SU-DHL-6 (cell line): ENCODE measurements around the gene TMEM163.

Source experiments
- H2AFZ ChIP-seq: fragments of 200-600 bp; sonication (generic); 2 replicates; pipeline ENCODE4 v1.6.1; 2014; ENCODE audit warnings: low read depth, mild to moderate bottlenecking, moderate library complexity, mixed read lengths, antibody characterized with exemption, low read length; ENCODE audit not compliant: severe bottlenecking
- H3F3A ChIP-seq: fragments of 200-600 bp; shearing (Covaris generic); 2 replicates; pipeline ENCODE4 v1.6.0; 2016; ENCODE audit warnings: antibody characterized with exemption, mild to moderate bottlenecking; ENCODE audit not compliant: insufficient read depth
- H3K27ac ChIP-seq: fragments of 200-600 bp; sonication (generic); 2 replicates; pipeline ENCODE4 v1.5.1; 2016; ENCODE audit warnings: low read depth, mild to moderate bottlenecking, low read length, moderate library complexity, mixed read lengths
- H3K27me3 ChIP-seq: fragments of 200-600 bp; sonication (generic), shearing (Covaris generic); 2 replicates; pipeline ENCODE4 v1.6.0; 2014; ENCODE audit warnings: mild to moderate bottlenecking, low read length
- H3K36me3 ChIP-seq: fragments of 200-600 bp; sonication (generic); 2 replicates; pipeline ENCODE4 v1.6.1; 2014; ENCODE audit warnings: mild to moderate bottlenecking, low read length, mixed read lengths
- H3K4me2 ChIP-seq: fragments of 300-600, 200-600 bp; shearing (Covaris generic), sonication (generic); 2 replicates; pipeline ENCODE4 v1.6.0; 2014; ENCODE audit warnings: low read length, low read depth, mild to moderate bottlenecking; ENCODE audit not compliant: poor library complexity, severe bottlenecking
- H3K4me3 ChIP-seq: fragments of 200-600 bp; sonication (generic); 2 replicates; pipeline ENCODE4 v1.5.1; 2014; ENCODE audit warnings: antibody characterized with exemption, low read length, mild to moderate bottlenecking, mixed read lengths; ENCODE audit not compliant: insufficient read depth, poor library complexity, severe bottlenecking
- H3K79me2 ChIP-seq: fragments of 200-600 bp; sonication (generic); 2 replicates; pipeline ENCODE4 v1.6.1; 2014; ENCODE audit warnings: mild to moderate bottlenecking, low read length, moderate library complexity; ENCODE audit not compliant: insufficient read depth
- H3K9ac ChIP-seq: fragments of 200-600 bp; sonication (generic); 2 replicates; pipeline ENCODE4 v1.7.0; 2014; ENCODE audit warnings: mild to moderate bottlenecking, low read length
- H3K9me2 ChIP-seq: fragments of 200-600 bp; sonication (generic); replicated peaks from 2 replicates; pipeline ENCODE4 v1.6.1; 2014; ENCODE audit warnings: low read length; ENCODE audit not compliant: insufficient read depth
- H3K9me3 ChIP-seq: fragments of 200-600 bp; sonication (generic); 2 replicates; pipeline ENCODE4 v1.6.1; 2014; ENCODE audit warnings: low read length, mixed read lengths; ENCODE audit not compliant: insufficient read depth
- H4K20me1 ChIP-seq: fragments of 200-600 bp; sonication (generic); 2 replicates; pipeline ENCODE4 v1.6.1; 2014; ENCODE audit warnings: low read depth, mild to moderate bottlenecking, antibody characterized with exemption, low read length, moderate library complexity, mixed read lengths
- EZH2phosphoT487 ChIP-seq: fragments of 200-600 bp; sonication (generic), shearing (Covaris generic); conservative IDR thresholded peaks from 2 replicates; pipeline ENCODE4 v1.6.1; 2018; ENCODE audit warnings: mild to moderate bottlenecking, antibody characterized with exemption, low read length, moderate library complexity, mixed read lengths
- TF ChIP-seq, protein P1 (sequence below): fragments of 200-600 bp; sonication (generic); IDR thresholded peaks from one replicate; pipeline ENCODE4 v1.5.1; 2017; ENCODE audit warnings: antibody characterized with exemption, mild to moderate bottlenecking, low read length, moderate library complexity; ENCODE audit not compliant: insufficient read depth, poor library complexity, severe bottlenecking

Gene TMEM163

DNA sequence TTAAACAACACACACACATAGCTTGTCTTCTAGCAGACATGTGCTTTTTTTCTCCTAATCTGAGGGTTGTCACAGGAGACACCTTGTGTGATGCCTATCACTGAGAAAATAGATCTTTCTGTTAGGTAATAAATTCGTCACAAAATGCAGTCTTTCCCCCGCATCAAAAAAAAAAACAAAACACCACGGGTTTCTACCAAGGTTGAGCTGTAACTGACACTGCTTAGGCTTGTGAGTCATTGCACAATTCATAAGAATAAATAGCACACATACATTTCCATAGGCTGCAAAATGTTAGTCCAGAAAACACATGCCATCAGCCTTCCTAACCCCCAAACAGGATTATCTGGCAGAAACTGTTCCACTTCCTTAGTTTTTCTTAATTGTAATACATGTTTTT, 6.5 kb downstream of the TMEM163 start:
- no peaks in the 10 kb centered on the region for H3K27me3 ChIP-seq
- H3K9me3 ChIP-seq: no peaks in the 10 kb centered on the region
- no peak overlapping the region for H3K27ac ChIP-seq
- TF ChIP-seq EZH2phosphoT487: no peak
- H3K4me3 ChIP-seq: no peak overlapping the region
- H4K20me1 ChIP-seq: no peaks in the 10 kb centered on the region
- H3K4me2 ChIP-seq: no peak overlapping the region
- 0 out of 2 replicates have a peak, but pooled peaks cover 3% of the 10 kb centered on the region for H3K36me3 ChIP-seq
- no peak overlapping the region for H2AFZ ChIP-seq
- H3K9me2 ChIP-seq: no peaks in the 10 kb centered on the region
- H3K9ac ChIP-seq: no peak overlapping the region
- H3K79me2 ChIP-seq: no peaks in the 10 kb centered on the region
- H3F3A ChIP-seq: peaks cover 5% of the 10 kb centered on the region; the same call in 1 of the 2 replicates

DNA sequence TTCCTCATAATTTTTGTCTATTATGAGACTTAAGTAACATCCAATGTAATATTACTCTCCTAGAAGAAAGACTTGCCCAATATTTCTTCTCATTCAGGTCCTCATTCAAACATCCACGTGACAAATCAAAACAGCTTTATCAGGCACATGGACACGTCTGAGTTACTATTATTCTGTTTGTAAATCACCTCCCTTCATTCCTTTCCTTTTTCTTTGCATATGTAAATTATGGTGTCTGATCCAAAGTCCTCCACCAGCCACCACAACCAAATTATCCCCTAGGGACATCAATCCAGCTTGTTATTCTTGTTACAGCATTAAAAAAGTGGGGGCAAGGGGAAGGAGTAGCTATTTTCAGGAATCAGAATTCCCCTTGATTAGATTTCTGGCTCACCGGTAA, 7.1 kb downstream of the TMEM163 start:
- Histone ChIP-seq H3K36me3 (0 out of 2 replicates have a peak, but pooled peaks cover 3% of the 10 kb centered on the region), H4K20me1 (no peaks in the 10 kb centered on the region), H3K79me2 (no peaks in the 10 kb centered on the region), H3K4me3 (no peak overlapping the region), H2AFZ (no peak overlapping the region), H3K27ac (no peak overlapping the region), H3F3A (0 out of 2 replicates have a peak, but pooled peaks cover 3% of the 10 kb centered on the region), H3K9me2 (no peaks in the 10 kb centered on the region), H3K4me2 (no peak overlapping the region), H3K27me3 (no peaks in the 10 kb centered on the region), H3K9me3 (no peaks in the 10 kb centered on the region), H3K9ac (no peak overlapping the region)
- no peak for TF ChIP-seq EZH2phosphoT487
- TF ChIP-seq, protein P1, sequence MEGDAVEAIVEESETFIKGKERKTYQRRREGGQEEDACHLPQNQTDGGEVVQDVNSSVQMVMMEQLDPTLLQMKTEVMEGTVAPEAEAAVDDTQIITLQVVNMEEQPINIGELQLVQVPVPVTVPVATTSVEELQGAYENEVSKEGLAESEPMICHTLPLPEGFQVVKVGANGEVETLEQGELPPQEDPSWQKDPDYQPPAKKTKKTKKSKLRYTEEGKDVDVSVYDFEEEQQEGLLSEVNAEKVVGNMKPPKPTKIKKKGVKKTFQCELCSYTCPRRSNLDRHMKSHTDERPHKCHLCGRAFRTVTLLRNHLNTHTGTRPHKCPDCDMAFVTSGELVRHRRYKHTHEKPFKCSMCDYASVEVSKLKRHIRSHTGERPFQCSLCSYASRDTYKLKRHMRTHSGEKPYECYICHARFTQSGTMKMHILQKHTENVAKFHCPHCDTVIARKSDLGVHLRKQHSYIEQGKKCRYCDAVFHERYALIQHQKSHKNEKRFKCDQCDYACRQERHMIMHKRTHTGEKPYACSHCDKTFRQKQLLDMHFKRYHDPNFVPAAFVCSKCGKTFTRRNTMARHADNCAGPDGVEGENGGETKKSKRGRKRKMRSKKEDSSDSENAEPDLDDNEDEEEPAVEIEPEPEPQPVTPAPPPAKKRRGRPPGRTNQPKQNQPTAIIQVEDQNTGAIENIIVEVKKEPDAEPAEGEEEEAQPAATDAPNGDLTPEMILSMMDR: no peak

GRCh38 chr2:134707330-134707676, 11.5 kb downstream of the TMEM163 start:
- Histone ChIP-seq H3K9me2 (no peaks in the 10 kb centered on the region), H3K36me3 (0 out of 2 replicates have a peak, but pooled peaks cover 3% of the 10 kb centered on the region), H2AFZ (no peak overlapping the region), H4K20me1 (no peaks in the 10 kb centered on the region), H3K27me3 (no peaks in the 10 kb centered on the region), H3K9ac (no peak overlapping the region), H3K27ac (no peak overlapping the region), H3K4me2 (no peak overlapping the region), H3K4me3 (no peak overlapping the region), H3F3A (no peaks in the 10 kb centered on the region), H3K79me2 (no peaks in the 10 kb centered on the region), H3K9me3 (no peaks in the 10 kb centered on the region)
- TF ChIP-seq, protein P1: no peak
- no peak for TF ChIP-seq EZH2phosphoT487

- Histone ChIP-seq H3K9me3 (no peaks in the 10 kb centered on the region), H2AFZ (no peak overlapping the region), H3K27ac (no peak overlapping the region), H3K4me2 (no peak overlapping the region), H3F3A (no peaks in the 10 kb centered on the region), H3K4me3 (no peak overlapping the region), H3K36me3 (0 out of 2 replicates have a peak, but pooled peaks cover 3% of the 10 kb centered on the region), H3K9ac (no peak overlapping the region), H4K20me1 (no peaks in the 10 kb centered on the region), H3K9me2 (no peaks in the 10 kb centered on the region), H3K79me2 (no peaks in the 10 kb centered on the region), H3K27me3 (no peaks in the 10 kb centered on the region)
- TF ChIP-seq, protein P1: no peak
- no peak for TF ChIP-seq EZH2phosphoT487
These were observed 12.0 kb downstream of the TMEM163 start for GRCh38 chr2:134706587-134707329.
